ENCODE results near the gene GRID2. TPM values are rescaled to one million over a fixed set of nuclear protein-coding genes. Genes with fewer than 3 reads are reported as not detected.
"Not testable (repeated sequence)": the region's sequence is repeated elsewhere in the genome, so short reads cannot be mapped to it uniquely, and the experiment has no call there.

Gene GRID2
- total RNA-seq, 1 donor from 2014 or later, result 11.6 TPM

DNA sequence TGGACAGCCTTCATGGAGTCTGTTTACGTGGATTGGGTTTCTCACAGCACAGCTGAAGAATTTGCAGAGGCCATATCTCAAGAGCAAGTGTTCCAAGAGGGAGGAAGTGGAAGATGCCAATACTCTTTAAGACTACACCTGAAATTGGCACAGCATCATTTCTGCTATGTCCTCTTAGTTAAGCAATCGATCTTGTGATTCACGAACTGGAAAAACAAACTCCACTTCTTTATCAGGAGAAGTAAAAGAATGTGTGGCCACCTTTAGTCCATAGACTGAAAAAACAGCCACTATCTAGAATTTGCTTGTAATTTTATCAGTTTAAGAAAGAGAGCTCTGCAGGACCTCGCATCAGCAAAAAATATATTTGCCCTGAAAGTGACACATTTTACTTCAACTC is 1051.6 kb downstream of the GRID2 start:
- Mint-ChIP-seq H3K36me3 (ENCODE audit: low read depth, unreplicated experiment) (no peaks in the 10 kb centered on the region), H3K4me3 (ENCODE audit: unreplicated experiment) (no peak overlapping the region), H3K9me3 (ENCODE audit: unreplicated experiment) (no peaks in the 10 kb centered on the region), H3K27me3 (ENCODE audit: unreplicated experiment) (no peaks in the 10 kb centered on the region), H3K4me1 (ENCODE audit: unreplicated experiment) (no peaks in the 10 kb centered on the region), H3K27ac (ENCODE audit: unreplicated experiment) (no peak overlapping the region)
- DNase-seq (ENCODE audit: low spot score), result no peak
- TF ChIP-seq, protein P1, sequence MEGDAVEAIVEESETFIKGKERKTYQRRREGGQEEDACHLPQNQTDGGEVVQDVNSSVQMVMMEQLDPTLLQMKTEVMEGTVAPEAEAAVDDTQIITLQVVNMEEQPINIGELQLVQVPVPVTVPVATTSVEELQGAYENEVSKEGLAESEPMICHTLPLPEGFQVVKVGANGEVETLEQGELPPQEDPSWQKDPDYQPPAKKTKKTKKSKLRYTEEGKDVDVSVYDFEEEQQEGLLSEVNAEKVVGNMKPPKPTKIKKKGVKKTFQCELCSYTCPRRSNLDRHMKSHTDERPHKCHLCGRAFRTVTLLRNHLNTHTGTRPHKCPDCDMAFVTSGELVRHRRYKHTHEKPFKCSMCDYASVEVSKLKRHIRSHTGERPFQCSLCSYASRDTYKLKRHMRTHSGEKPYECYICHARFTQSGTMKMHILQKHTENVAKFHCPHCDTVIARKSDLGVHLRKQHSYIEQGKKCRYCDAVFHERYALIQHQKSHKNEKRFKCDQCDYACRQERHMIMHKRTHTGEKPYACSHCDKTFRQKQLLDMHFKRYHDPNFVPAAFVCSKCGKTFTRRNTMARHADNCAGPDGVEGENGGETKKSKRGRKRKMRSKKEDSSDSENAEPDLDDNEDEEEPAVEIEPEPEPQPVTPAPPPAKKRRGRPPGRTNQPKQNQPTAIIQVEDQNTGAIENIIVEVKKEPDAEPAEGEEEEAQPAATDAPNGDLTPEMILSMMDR (IDR thresholded peaks at IDR 0.05; ENCODE audit: unreplicated experiment), result no peak

GRCh38 chr4:93359586-93359985 is 1055.8 kb downstream of the GRID2 start:
- Mint-ChIP-seq H3K36me3 (ENCODE audit: low read depth, unreplicated experiment) (no peaks in the 10 kb centered on the region), H3K4me1 (ENCODE audit: unreplicated experiment) (no peaks in the 10 kb centered on the region), H3K9me3 (ENCODE audit: unreplicated experiment) (no peaks in the 10 kb centered on the region), H3K27me3 (ENCODE audit: unreplicated experiment) (no peaks in the 10 kb centered on the region), H3K27ac (ENCODE audit: unreplicated experiment) (no peak overlapping the region), H3K4me3 (ENCODE audit: unreplicated experiment) (no peak overlapping the region)
- DNase-seq (ENCODE audit: low spot score), result no peak
- TF ChIP-seq, protein P1 (IDR thresholded peaks at IDR 0.05; ENCODE audit: unreplicated experiment), result no peak

GRCh38 chr4:93366169-93366755 is 1062.5 kb downstream of the GRID2 start:
- H3K4me3 Mint-ChIP-seq (ENCODE audit: unreplicated experiment); H3K36me3 Mint-ChIP-seq (ENCODE audit: low read depth, unreplicated experiment); DNase-seq (ENCODE audit: low spot score); H3K27ac Mint-ChIP-seq (ENCODE audit: unreplicated experiment); H3K9me3 Mint-ChIP-seq (ENCODE audit: unreplicated experiment); H3K4me1 Mint-ChIP-seq (ENCODE audit: unreplicated experiment); H3K27me3 Mint-ChIP-seq (ENCODE audit: unreplicated experiment): not testable (repeated sequence)

DNA sequence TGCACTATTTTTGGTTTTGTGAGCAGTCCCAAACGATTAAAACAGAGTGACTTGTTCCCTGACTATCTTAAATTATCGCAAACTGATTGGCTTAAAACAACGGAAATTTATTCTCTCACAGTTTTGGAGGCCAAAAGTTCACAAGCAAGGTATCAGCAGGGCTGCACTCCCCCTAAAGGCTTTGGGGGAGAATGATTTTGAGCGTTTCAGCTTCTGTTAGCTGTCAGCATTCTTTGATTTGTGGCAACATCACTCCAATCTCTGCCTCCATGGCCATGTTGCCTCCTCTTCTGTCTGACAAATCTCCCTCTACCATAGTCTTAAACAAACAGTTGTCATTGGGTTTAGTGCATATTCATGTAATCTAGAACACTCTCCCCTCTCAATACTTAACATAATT is 1065.2 kb downstream of the GRID2 start:
- no peak overlapping the region for H3K27ac Mint-ChIP-seq (ENCODE audit: unreplicated experiment)
- TF ChIP-seq, protein P1 (IDR thresholded peaks at IDR 0.05; ENCODE audit: unreplicated experiment), result no peak
- H3K36me3 Mint-ChIP-seq (ENCODE audit: low read depth, unreplicated experiment), result no peaks in the 10 kb centered on the region
- H3K9me3 Mint-ChIP-seq (ENCODE audit: unreplicated experiment), result no peaks in the 10 kb centered on the region
- no peaks in the 10 kb centered on the region for H3K27me3 Mint-ChIP-seq (ENCODE audit: unreplicated experiment)
- no peak overlapping the region for H3K4me3 Mint-ChIP-seq (ENCODE audit: unreplicated experiment)
- no peaks in the 10 kb centered on the region for H3K4me1 Mint-ChIP-seq (ENCODE audit: unreplicated experiment)
- no peak for DNase-seq (ENCODE audit: low spot score)

DNA sequence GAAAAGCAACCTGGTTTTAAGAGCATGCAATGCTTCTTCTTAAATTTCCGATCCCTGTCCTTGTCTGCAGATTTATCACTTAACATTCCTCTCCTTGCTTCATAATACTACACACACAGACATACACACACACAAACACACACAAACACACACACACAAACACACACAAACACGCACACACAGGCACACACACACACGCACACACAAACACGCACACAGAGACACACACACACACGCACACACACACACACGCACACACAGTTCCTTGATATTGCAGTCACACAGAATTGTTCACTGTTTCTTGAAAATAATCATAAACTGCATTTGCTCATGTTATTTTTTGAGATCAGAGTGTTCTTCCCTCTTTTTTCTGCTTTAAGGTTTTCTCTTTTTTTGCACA is 1066.5 kb downstream of the GRID2 start:
- no peak overlapping the region for H3K27ac Mint-ChIP-seq (ENCODE audit: unreplicated experiment)
- TF ChIP-seq, protein P1 (IDR thresholded peaks at IDR 0.05; ENCODE audit: unreplicated experiment), result no peak
- no peak overlapping the region for H3K4me3 Mint-ChIP-seq (ENCODE audit: unreplicated experiment)
- no peaks in the 10 kb centered on the region for H3K27me3 Mint-ChIP-seq (ENCODE audit: unreplicated experiment)
- no peaks in the 10 kb centered on the region for H3K4me1 Mint-ChIP-seq (ENCODE audit: unreplicated experiment)
- H3K9me3 Mint-ChIP-seq (ENCODE audit: unreplicated experiment), result no peaks in the 10 kb centered on the region
- no peaks in the 10 kb centered on the region for H3K36me3 Mint-ChIP-seq (ENCODE audit: low read depth, unreplicated experiment)
- DNase-seq (ENCODE audit: low spot score), result no peak
